Activated CD8-positive, alpha-beta memory T cell treated with anti-CD3 and anti-CD28 coated beads, Interleukin-2, amount 50 U/mL, for 1 hour (primary cell): ENCODE measurements around the gene MICAL2.

Experiments
- DNase-seq: peaks from one replicate; pipeline ENCODE4 v3.0.0-alpha.2; 2020; ENCODE audit errors: extremely low read depth

The MICAL2 gene, protein sequence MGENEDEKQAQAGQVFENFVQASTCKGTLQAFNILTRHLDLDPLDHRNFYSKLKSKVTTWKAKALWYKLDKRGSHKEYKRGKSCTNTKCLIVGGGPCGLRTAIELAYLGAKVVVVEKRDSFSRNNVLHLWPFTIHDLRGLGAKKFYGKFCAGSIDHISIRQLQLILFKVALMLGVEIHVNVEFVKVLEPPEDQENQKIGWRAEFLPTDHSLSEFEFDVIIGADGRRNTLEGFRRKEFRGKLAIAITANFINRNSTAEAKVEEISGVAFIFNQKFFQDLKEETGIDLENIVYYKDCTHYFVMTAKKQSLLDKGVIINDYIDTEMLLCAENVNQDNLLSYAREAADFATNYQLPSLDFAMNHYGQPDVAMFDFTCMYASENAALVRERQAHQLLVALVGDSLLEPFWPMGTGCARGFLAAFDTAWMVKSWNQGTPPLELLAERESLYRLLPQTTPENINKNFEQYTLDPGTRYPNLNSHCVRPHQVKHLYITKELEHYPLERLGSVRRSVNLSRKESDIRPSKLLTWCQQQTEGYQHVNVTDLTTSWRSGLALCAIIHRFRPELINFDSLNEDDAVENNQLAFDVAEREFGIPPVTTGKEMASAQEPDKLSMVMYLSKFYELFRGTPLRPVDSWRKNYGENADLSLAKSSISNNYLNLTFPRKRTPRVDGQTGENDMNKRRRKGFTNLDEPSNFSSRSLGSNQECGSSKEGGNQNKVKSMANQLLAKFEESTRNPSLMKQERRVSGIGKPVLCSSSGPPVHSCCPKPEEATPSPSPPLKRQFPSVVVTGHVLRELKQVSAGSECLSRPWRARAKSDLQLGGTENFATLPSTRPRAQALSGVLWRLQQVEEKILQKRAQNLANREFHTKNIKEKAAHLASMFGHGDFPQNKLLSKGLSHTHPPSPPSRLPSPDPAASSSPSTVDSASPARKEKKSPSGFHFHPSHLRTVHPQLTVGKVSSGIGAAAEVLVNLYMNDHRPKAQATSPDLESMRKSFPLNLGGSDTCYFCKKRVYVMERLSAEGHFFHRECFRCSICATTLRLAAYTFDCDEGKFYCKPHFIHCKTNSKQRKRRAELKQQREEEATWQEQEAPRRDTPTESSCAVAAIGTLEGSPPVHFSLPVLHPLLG

DNA sequence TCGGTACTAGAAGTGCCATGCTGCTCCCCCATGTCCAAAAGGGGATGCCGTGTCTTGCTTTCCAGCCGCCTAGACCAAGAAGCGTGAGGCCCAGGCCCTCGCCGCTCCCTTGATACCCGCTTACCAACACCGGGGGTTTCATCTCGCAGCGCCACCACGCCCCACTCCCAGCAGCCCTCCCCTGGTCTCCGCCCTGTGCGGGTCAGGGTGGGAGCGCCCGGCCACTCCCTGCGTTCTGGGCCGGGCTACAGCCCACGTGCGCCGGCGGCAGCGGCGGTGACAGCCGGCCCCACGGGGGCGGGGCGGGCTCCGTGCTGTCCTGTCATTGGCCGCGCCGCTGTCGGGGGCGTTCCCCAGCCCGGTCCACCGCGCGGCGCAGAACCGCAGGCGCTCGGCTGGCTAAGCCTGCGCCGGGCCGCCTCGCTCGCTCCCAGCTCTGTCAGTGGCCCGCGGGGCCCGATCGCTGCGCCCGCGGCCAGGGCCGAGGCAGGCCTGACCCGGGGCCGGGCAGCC is at the start of gene MICAL2:
Gene MICAL2, plus strand, starts transcription at position 390 of the 513 bp plus-strand sequence. CDS start 51,566 bp downstream, outside the sequence.
- DNase-seq, result peak; percentile 54

- no peak for DNase-seq
These were observed 48.4 kb upstream of the MICAL2 start for GRCh38 chr11:12061851-12062560.

- DNase-seq, result no peak
These were observed 47.1 kb upstream of the MICAL2 start for GRCh38 chr11:12063251-12063650.

- no peak for DNase-seq
These were observed 46.0 kb upstream of the MICAL2 start for GRCh38 chr11:12064136-12064953.

GRCh38 chr11:12064954-12065280 is 45.5 kb upstream of the MICAL2 start:
- no peak for DNase-seq

GRCh38 chr11:12066056-12066798 is 44.2 kb upstream of the MICAL2 start:
- no peak for DNase-seq

DNA sequence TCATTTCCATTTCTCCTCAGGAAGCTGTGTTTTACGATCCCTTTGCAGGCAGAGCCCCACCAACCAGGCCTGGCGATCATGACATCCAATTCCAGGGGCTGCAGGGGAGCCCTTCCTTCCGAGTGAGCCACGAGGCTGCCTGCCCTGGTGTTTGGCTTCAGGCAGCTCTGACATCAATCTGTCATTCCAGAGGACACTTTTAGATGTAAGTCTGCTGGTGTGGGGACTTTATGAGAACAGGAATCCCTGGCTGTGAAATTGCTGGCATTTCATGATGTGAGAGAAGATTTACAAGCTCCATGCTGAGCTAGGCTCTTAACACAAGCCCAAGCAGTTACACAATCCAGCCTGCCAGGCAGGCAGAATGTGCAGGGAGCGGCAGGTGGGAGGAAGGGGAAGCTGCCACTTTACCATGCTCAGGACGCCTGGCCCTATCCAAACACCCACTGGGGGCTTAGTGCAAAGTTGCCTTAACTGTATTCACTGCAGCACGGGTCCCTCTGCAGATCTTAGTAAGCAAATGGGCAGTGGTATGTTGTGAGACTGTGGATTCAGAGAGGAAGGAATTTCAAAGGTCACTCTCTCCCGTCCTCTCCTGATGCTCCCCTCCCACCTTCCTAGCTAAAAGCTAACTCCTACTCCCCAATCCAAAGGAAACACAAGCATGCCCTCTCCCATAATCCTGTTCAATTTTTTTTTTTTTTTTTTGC is 43.4 kb upstream of the MICAL2 start:
- DNase-seq, result no peak

- DNase-seq, result no peak
These were observed 42.5 kb upstream of the MICAL2 start for GRCh38 chr11:12067796-12068357.

DNA sequence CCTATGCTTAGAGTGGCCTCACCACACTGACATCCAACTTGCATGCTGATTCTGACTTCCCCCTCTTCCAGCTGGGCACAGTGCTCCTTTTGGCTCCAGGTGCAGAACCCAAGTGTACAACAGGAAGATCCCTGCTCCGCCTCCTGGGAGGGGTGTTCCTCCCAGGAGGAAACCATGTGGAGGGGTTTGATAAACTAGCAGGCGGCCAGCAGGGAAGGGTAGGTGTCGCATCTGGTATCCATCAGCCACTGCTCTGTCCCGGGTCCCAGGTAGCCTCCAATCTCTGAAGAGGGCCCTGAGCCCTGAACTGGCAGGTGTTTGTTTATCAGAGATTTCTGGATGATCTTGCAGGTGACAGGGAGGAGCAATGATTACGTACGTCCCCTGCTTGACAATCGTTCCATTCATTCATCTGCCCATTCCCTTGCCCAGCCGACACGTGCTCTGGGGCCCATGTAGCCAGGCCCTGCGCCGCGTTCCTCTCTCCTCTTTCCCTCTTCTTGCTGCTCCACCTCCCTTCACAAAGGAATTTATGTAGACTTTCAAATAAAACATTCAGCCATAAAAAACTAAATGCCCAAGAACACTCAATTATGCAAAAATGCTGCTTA is 41.2 kb upstream of the MICAL2 start:
- DNase-seq, result no peak

DNA sequence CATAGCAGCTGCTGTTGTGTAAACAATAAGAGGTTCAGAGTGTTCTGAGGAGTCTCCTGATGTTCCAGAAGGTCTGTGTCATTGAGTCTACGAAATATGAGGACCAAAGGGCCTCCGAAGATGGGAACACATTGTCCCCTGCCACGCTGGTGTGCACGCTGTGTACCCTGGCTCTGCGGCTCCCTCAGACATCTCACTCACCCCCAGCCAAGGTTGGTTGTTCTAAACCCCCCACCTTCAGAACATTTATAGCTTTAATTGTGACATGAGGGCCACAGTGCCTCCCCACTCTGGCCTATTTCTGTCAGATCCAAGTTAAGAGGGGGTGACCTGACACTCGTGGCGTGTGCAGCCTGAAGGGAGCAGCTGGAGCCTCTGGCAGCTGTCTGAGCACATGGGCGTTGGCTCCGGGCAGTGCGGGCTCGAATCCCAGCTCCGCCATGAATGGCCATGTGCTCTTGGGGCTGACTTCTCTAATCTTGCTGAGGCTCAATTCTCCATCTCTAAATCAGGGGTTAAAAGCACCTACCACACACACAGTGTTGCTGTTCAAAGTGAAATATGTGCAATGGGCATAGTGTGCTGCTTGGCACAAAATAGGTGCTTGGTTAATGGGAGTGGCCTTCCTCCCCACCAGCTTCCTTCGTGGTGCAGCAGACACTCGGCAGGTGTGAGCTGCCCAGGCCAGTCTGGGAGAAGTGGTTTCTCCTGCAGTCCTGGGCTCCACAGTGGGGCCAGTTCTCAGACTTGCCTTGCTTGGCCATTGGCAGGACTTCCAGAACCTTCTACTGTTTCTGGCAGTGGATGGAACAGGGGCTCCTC is 39.7 kb upstream of the MICAL2 start:
- DNase-seq, result no peak

DNA sequence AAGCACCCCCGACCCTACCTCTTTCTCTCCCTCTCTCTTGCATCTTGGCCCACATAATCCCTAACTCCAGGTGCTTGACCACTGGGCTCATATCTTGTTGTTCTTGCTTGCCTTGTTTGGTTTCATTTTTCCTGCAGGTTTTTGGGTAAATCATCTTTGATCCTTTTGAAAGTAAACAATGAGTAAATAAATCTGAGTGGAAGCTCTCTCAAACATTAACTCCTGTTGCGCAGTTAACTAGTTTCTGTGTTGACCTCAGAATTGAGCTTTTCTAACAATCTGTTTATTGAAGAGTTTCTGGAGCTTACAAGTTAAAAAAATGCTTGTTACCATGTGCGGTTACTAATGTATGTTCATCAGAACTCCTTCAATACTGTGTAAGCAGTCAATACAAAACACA is 38.8 kb upstream of the MICAL2 start:
- DNase-seq, result no peak

GRCh38 chr11:12073436-12073835 is 37.0 kb upstream of the MICAL2 start:
- DNase-seq, result no peak

GRCh38 chr11:12073886-12074285 is 36.5 kb upstream of the MICAL2 start:
- no peak for DNase-seq

GRCh38 chr11:12074529-12075195 is 35.7 kb upstream of the MICAL2 start:
- no peak for DNase-seq

GRCh38 chr11:12075291-12075690 is 35.1 kb upstream of the MICAL2 start:
- no peak for DNase-seq

GRCh38 chr11:12075822-12076821 is 34.3 kb upstream of the MICAL2 start:
- DNase-seq, result no peak
